CD4-positive, alpha-beta T cell treated with Interleukin-6 at 100 ng/mL for 8 hours (primary cell): ENCODE measurements around the gene RASL10B.

Source experiments
- DNase-seq: peaks from one replicate; pipeline ENCODE4 v3.0.0-alpha.2; 2020; ENCODE audit warnings: mixed read lengths, low spot score

Gene RASL10B

DNA sequence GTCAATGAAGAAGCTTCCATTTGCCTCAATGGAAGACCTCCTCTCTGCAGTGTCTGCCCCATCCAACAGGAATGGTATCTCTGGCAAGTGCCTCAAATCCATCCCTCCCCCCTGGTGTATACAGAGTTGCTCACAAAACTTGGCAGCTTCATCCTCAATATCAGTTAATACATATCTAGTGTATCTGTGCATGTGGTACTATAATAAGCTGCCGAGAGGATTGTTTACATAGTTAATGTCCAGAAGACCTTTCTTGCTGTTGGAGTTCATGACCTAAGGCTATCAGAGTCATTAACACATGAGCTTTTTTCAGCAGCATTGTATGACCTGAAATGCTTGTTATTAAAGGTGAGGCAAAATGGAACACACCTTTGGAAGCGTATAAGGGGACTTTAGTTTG, 14.0 kb upstream of the RASL10B start:
- DNase-seq: no peak

DNA sequence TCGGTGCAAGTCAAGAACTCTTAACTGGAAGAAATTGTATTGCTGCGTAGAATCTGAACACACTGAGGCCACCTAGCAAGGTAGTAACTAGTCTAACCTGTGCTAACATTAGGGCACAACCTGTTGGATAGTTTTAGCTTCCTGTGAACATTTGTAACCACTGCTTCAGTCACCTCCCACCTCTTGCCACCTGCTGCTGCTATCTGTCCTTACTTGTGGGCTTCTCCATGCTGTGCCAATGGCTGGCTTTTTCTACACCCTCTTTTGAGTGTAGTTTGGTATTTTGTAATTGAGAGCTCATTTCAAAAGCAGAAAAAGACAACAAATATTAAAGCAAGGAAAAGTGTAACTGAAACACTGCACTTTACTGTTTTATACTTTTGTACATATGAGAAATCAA, 7.7 kb upstream of the RASL10B start:
- DNase-seq: no peak

DNA sequence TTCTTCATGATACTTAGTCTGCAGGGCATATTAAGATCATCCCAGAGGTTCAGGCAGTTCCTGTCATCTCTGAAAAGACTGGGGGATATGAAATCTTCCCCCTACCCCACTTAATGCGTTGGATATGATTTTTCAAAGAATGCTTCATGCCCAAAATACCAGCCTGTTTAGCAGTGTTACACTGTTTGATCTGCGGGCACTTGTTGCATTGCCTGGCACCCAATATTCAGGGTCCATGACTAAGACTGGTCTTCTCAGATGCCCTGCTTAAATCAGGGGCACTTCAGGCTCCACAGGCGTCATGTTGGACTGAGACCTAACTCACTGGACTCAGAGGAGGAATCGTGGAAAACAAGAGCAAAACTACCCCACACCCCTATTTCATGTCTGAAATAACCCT, 6.4 kb upstream of the RASL10B start:
- DNase-seq: no peak

DNA sequence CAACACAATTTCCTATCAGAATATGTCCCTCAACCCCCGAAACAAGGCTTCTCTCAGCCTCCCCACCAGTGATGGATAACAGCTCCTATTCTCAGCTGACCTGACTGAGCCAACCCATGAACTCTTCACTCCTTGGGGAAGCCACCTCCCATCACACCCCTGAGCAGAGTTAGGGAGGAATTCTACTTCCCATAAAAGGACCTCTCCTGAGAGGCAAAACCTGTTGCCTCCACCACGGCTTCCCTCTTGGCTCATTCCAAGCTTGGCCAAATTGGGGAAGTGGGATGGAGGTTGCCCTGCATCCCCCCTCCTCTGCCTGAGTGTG, 5.7 kb upstream of the RASL10B start:
- no peak for DNase-seq

DNA sequence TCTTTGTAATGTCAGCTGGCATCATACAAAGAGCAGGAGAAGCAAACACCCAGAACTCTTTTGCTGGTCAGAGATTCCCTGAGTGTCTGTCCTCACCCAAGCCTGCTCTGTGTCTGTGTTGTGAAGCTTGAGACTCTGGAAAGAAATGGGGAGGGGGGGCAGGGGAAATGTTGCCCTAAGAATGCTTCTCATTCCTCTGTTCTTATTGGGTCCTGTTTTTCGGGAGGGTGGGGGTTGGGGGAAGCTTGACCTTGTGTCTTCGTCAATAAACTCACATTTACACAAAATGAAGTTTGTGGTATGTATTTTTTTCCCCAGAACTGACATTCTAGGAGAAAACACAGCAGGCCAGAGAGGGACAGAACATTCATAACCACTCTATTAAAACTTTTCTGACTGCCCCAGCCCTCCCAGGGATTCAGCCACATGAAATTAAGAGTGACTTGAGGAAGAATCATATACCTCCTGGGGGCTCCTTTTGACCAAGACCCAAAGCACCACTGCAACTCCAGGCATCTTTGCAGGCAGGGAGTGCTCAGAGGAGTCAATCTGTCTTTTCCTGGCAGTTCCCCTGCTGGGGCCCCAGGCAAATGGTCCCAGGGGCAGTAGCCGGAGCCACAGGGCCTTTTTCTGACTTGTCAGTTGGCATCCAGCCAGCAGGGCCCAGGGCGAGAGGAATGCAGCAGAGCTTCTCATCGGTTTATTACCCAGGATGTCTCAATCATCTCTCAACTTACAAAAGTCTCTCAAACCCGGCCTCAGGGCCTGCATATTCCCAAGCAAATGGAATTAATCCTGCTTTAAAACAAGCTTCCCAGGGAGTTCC, 5.1 kb upstream of the RASL10B start:
- no peak for DNase-seq

DNA sequence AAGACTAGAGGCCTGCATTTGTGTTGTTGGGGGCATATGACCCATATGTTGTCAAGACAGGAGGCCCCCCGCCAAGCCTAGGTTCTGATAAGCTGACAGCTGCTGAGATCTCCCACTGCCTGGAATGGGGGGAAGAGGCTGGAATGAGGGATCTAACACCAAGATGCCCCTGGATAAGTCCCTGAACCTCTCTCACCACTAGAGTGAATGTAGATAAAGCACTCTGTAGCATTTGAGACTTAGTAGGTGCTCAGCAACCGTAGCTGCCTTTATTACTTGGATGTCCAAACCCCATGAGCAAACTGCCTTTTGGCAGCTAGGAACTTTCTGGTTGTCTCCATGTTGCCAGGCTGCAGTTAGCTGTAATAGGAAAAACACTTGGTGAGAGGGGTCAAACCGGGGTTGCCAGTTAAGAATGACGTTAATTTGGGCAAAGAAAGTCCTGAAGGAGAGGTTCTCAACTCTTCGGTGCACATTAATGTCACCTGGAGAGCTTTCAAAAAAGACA, 4.4 kb upstream of the RASL10B start:
- no peak for DNase-seq

DNA sequence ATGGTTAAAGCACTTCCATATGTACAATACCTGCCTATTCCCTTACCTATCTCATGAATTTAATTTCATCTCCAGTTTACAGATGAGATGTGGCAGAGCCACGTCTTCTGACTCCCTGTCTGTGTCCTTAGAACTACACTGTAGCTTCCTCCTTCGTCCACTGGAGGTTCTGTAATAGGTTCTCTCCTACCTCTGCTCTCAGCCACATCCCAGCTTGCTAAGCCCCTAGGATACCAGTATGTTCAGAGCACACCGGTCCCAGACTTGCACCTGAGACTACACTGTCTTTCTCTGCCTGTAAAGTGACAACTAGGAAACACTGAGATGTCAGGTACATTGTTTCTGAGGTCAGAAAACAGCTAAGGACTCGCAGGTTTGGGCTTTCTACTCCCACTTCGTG, 3.8 kb upstream of the RASL10B start:
- no peak for DNase-seq

DNA sequence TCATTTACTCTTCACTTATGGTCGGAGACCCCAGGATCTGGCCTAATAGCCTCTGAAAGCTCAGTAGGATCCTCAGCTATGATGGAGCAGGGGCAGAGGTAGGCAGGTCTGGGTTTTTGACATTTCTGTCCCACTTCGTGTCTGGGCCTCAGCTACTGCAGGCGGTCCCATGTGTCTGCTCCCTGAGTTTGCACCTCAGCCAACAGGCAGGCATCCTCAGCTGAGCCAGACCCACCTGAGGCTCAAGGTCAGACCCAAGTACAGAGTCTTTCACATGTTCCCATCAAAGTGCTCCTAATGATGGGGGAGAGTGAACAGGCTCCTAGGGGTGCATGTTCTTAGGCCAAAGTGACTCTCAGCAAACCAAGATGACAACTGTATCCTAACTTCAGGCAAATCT, 2.9 kb upstream of the RASL10B start:
- no peak for DNase-seq

DNA sequence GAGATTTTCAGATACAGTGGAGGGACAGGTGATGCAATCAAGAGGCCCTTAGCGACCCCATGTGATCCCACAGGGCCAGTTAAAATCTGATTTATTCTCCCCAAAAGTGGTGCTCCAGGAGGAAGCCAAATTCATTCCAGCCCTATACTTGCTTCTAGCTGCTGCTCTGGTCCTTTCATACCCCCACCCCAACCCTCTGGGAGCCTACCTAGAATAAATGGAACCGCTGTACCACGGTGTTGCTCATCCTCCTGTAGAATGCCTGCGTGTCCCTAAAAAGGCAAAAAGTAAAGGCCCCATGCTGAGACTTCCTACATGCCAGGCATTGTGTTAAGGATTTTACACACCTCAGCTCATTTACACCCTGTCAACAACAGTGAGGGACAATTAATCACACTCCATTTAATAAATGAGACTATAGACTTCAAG, 2.0 kb upstream of the RASL10B start:
- DNase-seq: no peak

DNA sequence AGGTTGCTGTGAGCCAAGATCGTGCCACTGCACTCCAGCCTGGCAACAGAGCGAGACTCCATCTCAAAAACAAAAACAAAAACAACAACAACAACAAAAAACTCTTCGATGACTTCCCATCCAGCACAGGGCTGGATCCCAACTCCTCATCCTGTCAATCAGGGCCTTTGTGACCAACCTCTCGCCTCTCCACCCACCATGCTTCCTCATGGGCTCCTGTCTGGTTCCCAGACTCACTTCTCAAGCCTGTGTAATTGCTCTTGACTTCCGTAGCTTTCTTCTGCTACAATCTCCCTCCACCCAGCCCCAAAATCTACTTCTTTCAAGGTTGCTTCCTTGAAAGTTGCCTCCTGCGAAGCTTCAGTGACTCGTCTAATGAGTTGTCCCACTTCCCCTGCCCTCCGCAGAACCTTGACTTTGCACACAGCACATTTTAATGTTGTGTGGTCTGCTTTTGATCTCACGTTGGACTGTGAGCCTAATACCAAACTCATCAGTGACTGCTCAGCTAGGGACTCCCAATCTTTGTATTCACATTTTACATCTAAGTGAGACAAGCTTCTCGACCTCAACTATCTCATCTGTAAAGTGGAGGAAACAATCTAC, 936 bp upstream of the RASL10B start:
- no peak for DNase-seq

DNA sequence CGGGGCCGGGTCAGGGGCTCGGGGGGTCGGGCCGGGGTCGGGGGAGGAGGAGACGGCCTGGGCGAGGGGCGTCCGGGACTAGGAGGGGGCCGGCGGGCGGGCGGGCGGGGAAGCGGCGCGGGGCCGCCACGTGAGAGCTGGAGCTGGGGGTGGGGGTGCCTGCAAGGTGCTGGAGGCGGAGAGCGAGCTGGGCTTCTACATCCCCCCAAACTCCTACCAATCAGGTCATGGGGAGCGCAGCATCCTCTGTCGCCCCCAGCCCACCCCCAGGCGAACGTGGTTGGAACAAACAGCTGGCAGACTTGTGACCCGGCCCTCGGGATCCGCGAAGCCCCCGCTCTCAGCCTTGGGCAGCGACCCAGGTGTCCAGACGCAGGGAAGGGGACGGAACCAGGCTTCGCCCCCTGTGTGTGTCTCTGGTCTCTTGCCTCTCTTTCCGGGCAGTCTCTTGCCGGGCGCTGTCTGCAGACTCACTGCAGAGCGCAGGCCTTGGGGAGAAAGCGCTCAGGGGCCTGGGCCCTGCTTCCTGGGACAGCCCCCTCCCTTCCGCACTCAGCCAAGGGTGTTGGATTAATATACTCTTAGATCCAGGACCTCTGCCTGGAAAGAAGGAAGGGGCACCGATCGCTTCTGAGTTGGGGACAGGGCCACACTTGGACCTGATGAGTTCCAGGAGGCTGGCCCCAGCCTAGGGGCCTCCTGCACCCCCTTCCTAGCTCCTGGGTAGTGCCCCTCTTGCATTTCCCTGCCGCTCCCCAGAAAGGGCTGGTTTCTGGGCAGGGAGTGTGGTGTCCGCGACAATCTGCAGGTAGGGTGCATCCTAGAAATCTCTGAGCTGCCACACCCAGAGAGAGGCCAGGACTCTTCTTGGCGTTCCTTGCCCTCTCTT, 722 bp downstream of the RASL10B start:
- DNase-seq: no peak

DNA sequence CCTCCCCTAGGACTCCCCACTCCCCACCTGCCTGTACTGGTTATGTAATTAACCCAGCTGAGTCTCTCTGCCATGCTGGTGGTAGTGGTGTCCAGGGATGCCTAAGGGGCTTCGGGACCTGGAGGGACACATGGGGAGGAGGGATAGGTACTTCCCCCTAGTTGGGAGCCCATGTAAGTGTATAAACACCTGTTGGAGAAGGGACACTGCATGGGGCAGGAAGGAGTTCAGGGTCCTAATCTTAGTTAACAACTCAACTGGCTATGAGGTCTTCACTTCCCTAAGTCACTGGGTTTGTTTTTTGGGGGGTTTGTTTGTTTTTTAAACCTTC, 1.3 kb downstream of the RASL10B start:
- no peak for DNase-seq

DNA sequence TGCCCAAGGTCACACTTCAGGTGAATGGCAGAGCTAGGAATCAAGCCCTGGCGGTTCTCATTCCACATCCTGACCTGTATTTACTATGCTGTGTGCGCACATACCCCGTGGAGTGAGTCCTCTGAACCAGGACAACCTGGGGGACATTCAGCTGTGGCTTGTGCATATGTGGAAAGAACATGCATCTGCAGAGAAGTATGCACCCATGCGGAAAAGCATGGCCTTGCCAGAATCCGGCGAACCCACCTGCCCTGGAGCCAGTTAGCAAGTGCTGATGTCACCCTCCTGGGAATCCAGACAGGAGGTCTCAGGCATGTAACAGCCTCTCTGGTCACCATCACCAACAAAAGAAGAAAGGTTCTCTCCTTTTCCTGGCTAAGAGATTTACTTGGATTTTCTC, 1.9 kb downstream of the RASL10B start:
- no peak for DNase-seq

DNA sequence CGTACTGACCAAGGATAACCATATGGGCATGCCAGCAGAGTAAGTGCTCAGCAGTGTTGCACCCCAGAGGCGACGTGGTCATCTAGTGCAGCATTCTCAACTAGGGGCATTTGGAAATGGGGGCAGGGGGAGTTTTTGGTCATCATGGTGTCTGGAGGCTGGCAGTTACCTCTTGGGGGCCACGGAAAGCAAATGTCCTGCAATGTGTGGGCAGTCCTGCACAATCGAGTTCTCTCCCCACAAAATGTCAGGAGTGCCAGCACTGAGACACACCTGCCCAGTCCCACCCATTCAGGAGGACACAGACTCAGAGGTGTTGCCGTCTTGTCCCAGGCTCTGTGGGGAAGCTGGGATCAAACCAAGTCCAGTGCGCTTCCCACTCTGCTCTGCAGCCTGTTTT, 3.0 kb downstream of the RASL10B start:
- DNase-seq: no peak

DNA sequence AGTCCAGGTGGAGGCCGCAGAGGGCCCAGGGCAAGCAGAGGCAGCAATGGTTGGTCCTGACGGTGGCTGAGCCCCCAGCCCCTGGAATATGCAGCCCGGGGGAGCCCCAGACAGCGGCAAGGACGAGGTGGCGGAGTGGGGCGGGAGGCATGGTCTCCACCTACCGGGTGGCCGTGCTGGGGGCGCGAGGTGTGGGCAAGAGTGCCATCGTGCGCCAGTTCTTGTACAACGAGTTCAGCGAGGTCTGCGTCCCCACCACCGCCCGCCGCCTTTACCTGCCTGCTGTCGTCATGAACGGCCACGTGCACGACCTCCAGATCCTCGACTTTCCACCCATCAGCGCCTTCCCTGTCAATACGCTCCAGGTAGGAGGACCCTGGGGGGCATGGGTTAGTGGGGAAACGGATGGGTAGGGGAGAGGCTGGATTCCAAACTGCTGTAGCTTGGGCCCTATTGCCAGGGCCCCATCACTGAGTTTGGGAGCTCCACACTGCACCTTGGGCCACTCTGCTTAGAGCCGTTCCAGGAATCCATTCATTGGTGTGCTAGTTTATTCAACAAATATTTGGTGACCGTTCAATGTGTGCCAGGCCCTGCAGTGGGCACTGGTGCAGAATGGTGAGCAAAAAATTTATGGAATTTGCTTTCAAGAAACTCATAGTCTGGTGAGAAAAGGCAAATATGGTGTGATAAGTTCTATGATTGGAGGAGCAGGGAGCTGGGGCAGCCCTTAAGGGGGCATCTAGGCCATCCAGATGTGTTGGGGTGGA, 3.8 kb downstream of the RASL10B start:
- no peak for DNase-seq

DNA sequence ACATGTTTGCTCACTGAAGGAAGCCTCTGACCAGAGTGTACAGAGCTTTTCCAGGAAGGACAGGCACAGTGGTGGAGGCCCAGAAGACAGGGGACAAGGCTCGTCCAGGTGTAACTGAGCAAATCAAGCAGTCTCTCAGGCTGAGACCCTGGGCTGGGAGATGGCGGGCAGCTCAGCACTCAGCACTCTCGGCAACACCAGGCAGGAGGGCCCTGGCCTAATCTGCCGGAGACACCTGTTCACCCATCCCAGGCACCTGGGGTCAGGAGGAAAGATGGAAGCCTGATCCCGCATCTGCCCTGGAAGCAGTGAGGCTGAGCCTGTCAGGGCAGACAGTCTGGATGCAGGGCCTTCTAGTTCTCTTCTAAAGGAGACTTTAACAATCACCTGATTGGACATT, 4.8 kb downstream of the RASL10B start:
- no peak for DNase-seq

DNA sequence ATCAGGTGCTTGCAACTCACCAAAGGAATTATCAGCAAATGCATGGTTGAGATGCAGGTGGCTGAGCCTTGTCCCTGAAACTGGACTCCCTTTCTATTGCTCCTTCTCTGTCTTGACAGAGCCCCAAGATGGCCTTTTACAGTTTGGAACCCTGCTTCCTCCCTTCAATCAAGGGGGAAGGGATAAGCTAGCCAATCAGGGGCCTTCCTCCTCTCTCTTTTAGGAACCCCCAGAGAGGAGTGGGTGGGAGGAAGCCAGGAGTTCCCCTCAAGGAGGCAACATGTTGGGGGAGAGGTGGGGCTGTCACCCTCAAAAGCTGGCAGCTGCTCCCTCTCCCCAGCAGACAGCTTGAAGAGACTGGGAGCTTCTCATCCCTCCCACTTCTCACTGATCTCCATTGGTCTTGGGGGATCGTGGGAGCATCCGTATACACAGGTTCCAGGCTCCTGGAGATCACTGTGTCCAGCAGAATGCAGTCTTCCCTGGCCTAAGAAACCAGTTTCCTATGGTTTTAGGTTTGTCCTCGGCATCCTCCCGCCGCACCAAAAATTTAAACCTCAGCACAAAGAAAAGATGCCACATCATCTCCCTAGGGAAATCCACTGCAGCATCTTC, 7.2 kb downstream of the RASL10B start:
- no peak for DNase-seq

DNA sequence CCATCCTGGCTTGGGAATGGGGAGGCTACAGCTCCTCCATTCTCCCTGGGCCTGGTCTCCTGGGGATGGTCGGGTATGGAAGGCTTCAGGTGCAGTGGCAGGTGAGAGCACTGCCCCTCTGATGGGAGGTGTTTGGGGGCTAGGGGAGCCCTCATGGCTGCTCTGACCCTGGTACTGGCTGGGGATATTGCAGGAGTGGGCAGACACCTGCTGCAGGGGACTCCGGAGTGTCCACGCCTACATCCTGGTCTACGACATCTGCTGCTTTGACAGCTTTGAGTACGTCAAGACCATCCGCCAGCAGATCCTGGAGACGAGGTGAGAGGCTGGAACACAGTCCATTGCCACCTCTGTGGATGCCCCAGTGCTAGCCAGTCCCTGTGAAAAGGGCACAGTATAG, 8.8 kb downstream of the RASL10B start:
- no peak for DNase-seq

DNA sequence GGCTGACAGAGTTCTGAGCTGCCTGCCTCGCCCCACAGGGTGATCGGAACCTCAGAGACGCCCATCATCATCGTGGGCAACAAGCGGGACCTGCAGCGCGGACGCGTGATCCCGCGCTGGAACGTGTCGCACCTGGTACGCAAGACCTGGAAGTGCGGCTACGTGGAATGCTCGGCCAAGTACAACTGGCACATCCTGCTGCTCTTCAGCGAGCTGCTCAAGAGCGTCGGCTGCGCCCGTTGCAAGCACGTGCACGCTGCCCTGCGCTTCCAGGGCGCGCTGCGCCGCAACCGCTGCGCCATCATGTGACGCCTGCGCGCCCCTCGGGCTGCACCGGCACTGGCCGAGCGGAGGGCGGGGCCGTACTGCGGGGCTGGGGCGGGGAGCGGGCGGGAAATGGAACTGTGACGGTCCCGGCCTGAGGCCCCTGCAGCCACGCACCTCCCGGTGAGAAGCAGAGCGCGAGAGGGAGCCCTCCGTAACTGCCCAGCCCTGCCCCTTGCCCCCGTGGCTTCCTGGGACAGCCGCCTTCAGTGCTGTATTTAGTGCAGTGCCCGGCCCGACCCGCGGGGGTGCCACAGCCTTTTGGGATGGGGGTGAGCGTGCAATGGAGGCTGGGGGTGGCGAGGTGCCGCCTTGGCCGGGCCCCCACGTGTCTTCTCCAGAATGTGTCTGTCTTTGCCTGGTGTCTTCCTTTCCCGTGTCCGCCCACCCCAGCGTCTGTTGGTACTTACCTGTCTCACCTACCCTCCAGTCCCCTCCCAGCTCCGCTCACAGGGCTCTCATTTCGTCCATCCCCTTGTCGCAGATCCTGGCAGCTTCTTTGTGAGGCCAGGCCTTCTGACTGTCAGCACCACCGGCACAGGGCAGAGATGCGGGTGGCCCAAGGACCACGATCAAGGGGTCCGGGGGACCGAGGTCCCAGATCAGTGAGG, 9.8 kb downstream of the RASL10B start:
- no peak for DNase-seq

DNA sequence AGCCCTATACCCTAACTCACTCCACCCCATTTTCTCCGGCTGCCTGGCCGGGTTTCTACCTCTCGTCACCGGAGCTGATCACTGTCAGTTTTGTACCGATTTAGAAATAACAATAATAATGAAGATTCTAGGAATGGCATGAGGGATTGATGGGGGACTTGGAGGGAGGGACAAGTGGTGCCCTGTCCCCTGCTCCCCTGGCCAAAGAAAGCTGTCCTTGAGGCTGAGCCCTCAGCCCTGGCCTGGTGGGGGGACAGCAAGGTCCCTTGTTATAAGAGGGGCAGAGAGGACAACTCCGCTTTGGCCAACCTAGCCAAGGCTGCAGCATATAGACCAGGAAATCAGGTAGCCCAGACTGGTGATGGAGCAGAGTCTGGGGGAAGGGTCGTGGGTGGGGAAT, 11.1 kb downstream of the RASL10B start:
- no peak for DNase-seq
